Activated T-cell treated with anti-CD3 and anti-CD28 coated beads, Interleukin-2, amount 50 U/mL, for 48 hours (primary cell): ENCODE data around the gene ERLIN1.

Experiments used
- DNase-seq, 2 experiments: peaks; one replicate each; pipeline ENCODE4 v3.0.0-alpha.2; 2020

Gene ERLIN1

DNA sequence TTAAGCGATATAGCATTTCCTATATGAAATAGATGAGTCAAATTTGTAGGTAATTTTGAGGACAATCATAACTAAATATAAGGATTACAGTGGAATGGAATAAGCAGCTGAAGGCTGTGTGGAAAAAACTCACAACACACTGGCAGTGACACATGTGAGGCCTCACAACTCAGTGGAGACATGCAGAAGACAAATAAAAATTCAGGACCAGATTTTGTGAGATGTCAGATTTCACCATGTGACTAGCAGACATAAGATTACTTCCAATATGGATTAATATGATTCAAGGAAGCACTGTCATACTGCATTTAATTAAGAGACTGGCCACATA lies 17.6 kb downstream of the ERLIN1 start:
- DNase-seq, result no peak

DNA sequence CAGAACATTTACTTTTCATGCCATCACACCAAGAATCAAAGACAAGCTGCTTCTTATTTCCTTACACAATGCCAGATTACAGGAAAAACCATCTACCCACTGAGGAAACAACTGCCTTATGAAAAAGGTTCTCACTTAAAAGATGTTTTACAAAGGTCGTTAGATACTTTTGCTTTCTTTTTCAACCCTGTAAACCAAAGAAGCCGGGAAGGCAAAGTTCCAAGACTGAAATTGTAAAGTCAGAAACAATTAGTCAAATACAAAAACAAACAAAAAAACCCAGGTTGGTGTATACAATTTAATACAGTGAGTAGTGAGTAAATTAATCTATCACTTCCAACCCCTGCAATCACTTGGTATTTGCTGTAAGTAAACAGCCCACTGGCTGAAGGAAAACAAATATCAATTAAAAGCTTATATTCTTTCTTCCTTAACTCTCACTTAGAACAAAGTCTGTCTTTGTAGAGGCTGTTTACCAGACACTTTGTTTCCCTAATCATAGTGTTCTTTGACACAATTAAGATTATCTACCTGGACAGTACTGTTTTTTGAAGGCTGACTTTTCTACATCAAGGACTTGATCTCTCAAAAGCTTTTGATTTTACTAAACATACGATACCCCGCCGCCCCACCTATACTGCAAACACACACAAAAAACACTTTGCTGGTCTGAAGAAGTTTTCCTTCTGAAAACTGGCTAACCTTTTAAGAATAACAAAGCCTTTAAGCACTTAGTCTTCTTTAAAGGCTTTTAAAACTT lies 18.1 kb downstream of the ERLIN1 start:
- no peak for DNase-seq

DNA sequence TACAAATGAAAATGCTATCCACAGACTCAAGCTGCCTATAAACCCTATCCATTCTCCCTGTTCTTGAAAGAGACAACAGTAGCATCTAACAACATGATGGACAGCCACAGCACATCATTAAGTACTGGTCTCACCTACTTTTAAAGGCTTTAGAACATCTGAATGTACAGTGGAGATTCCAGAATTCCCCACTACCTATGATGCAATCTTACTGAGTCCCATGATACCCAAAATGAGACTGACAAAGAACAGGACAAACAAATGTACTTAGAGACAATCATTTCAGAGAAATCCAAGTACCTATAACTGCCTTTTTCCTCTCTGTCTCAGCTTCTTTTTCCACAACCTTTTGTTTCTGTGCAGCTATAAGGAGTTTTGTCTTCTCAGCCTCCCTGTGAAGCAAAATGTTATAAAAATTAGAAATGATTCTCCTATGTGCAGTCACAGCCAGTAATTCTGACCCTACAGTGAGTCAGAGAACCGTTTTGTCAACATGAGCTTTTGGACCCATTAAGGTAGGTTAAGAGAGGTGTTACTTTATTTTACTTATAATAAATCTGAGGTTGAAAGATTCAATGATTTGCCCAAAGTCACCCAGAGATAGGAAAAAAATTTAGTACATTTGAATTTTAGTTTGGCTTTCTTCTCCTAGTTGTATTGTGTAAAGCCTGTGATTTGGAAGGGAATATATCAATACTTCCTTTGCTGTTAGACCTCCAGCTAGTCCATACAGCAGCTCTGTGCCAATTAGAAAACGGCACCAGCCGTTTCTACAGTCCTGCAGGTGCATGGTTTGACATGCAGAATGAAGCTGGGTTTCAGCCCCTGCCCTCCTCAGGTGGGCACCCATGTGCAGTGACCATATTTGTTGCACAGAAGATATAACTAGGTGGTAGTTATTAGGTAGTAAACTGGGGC lies 21.9 kb downstream of the ERLIN1 start:
- no peak for DNase-seq

DNA sequence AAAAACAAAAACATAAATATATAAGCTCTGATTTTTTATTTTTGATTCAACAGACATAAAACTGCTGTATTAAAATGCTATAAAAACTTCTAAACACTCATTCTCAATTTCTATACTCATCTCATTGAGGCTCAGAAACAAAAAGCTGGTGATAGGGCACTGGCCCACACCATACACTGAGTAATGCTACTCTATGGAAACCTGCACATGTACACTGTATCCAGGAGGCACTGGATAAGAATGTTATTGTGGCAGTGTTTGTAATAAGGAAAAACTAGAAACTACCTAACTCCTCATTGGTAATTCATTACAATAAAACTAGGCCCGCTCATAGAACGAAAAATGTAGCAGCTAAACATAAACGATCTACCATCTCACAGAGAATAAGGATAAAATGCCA lies 23.1 kb downstream of the ERLIN1 start:
- DNase-seq, result no peak

DNA sequence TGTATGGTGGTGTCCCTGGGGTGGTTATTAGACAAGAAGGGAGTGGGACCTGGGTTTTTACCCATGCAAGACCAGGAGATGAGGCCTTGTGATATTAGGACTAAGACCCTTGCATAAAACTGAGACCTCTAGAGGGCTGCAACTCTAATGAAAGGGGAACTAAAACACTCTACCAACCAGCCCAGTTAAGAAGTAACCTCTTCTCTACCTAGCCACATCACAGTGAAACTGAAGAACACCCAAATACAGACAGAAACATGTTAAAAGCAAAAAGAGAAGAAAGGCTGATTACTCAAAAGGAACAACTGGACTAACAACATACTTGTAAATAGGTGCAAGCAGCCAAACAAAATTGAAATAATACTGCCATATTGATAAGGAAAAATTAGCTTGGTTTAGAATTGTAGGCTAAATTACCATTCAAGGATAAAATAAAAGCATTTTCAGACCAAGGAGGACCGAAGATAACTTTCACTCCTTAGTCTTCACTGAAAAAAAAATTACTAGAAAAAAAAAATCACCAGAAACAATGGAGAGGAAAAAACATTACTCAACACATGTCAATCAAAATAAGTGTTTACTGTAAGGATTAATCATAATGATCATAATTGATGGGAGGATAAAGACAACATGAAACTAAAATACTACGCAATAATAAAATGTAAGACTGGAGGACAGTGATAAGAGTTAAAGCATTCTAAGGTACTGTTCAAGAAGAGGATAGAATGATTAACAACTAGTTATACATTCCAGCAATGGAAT lies 27.6 kb downstream of the ERLIN1 start:
- no peak for DNase-seq

DNA sequence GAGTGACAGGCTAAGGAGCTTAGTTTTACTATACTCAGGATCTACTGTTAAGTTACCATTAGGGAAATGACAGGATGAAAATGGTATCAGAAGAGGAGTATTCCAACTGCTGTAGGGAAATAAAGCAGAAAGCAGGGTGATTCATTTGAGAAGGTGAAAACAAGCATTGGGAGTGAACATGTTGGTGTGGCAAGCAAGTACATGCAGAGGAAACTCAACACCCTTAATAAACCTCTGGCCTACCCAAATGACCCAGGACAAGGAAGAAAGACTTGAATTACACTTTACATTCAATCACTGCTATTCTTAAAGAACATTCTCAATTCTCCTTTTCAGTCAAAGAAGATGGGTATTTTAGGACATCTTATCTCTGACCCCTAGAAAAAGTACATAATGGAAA lies 28.7 kb downstream of the ERLIN1 start:
- DNase-seq, result no peak

DNA sequence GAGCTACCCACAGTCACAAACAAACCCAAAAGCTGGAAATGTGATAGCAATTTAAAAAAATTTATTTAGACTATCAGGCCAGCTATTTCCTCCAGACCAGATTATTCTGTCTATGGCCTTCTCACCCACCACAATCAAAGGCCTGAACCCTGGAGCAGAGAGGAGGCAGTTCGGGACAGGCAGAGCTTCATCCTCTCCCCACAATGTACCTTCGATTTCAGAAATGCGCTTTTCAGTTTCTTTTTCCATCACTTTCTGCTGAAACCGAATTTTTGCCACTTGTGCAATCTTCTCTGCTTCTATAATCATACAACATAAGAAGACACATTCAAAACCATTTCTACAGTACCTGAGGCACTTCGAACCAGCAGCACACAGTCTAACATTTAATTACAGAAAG lies 29.9 kb downstream of the ERLIN1 start:
- no peak for DNase-seq

DNA sequence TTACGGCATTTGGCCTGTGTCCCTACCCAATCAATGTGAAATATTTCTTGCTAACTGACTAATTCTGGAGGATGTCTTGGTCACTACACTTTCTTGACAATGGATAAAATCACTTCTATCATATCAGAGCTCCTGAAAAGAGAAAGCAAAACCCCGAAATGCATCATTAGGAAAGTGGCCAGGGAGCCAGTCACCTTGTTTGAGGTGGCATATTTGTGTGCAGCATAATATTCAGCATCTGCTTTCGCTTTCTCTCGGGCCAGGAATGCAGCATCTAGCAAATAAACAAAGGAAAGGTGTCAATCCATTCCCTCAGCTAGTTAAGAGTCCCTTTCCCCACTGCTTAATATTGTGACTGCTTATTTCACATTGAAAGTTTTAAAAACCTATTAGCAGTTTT lies 31.2 kb downstream of the ERLIN1 start:
- DNase-seq, result no peak

DNA sequence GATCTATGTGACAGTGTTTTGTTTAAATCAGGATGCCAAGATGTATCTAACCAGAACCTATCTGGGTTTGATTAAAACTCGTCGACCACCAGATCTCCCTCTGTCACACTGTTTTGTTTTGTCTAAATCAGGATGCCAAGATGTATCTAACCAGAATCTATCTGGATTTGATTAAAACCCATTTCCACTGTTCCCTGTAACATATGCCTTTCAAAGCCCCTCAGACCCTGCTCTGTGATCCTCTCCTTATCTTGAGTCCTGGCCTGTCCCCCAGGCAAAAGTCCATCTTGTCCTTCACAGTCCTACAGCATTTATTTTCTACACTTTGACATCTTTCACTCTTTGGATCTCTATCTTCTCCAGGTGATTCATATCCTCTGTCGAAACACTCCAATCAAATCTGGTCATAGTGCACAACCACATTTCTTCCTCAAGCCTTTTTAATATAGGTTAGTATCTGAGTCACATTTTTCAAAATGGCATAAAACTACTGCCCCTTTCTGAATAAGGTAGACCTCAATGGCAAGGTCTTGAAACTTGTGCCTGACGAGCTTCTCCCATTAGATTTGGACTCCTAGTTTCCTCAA lies 32.5 kb downstream of the ERLIN1 start:
- no peak for DNase-seq

DNA sequence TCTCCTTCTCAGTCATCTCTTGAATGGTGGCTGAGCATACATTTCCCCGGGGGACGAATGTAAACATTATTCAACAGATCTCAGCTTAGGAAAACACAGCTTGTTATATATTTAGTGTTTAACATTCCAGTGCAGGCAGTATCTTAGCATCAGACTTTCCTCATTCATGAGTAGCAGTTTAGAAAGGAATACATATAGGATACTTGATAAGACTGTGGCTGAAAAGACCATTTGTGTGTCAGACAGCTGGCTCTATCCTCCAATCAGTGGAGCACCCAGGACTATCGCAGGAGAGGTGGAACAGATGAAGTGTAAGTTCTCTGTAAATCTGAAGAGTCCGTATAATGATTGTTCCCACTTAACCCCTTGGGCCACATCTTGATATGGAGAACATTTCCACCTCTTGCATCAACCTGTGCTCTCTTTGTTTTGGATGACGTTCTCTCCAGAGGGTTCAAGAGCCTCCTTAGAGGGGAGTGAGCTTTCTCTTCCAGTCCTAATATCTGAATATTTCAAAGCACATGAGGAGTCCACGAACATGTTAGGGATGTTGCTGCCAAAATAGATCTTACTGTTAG lies 34.0 kb downstream of the ERLIN1 start:
- no peak for DNase-seq

DNA sequence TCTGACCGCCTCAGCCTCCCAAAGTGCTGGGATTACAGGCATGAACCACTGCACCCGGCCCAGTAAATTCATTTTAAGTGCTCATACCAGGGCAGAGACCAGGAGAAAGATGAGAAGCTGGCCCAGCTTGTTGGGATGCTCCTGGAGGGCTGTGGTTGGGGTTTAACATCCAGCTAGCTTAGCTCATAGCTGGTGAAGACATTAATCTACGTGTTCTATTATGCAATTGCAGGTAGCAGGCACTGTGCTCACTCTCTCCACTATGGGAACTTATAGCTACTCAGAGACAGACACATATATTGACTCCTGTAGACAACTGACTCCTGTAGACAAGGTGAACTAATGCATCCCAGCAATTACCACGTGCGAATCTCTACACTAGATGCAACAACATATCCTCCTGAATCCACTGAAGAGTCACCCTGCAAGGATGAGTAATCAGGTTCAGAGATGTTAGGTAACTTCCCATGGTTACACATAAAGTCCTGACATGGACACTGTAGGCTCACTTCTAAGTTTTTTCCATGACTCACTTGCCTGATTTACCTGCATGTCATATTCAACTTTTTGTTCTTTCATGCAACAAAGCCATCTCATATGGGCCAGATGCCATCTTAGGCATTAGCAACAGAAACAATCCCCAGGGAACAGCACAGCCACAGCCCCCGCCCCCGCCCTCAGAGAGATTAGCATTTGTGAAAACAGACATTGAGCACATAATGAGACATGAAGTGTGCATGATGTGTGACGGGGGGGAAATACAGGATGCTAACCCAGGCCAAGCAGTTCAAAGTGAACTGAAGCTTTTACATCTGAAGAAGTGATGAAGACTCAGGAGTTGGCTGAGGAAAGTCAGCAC lies 37.2 kb downstream of the ERLIN1 start:
- DNase-seq, result peak; percentile 62 to 65

DNA sequence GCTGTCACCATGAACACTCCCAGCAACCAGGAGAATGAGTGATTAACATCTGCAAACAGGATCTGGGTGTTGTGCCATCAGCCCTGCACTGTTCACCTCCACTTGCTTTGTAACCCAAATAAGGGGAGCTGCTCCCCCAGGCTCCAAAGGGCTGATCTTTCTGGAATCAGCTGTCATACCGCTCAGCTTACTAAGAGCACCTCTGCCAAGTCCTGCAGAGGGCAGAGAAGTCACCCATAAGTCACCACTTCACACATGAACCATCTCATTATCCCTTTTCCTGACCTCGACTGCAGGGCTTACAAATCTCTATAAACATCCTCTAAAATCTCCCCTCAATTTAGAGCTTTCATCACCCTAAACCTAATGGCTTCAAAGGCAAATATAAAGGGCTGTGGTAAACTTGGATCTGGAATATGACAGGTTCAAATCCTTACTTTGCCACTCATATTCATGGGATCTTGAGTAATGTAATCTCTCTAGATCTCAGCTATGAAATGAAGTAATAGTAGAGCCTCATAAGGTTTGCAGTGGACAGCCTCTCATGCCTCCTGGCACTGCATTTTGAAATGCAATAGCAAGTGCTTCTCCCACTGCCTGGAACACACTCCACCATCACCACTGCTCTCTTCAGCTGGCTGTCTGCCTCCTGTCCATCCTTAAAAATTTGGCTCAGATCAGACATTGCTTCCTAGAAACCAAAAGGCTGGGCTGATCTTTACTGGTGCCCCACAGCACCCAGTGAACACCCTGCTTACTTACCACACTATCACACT lies 38.8 kb downstream of the ERLIN1 start:
- DNase-seq, result no peak

DNA sequence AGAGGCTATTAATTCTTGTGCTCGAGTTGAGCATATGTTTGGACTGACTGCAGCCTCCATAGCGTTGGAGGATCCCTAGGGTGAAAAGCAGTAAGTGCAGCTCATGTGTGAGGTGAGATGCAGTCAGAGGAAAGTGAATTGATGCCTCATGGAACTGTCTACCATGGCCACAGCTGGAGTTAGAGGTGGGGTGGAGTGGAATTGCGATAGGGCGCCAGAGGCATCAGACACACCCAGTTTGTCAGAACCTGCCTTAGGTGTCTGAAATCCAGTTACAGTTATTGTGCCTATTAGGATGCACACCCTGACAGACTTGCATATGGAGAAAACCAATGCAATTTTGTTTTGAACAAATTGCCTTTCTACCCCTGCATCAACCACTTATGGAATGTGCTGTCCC lies 39.4 kb downstream of the ERLIN1 start:
- DNase-seq, result no peak

DNA sequence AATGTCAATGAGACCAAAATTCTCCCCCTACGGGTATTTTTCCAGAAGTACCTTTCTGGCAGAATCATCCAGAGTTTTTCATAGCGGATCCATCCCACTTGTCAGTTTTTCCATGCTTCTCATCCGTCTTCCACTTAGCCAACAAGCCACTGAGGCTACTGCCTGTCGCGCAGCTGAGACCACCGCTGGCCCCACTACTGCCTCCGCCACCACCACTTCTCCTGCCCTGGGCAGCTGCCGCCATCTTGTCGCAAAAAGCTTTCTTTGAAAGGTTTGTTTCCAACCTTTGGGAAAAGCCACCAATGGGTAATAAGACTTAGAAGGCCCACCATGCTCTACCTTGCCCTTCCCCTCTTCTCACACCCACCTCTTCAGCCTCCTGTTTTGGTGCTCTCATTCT lies 42.1 kb downstream of the ERLIN1 start:
- DNase-seq, result no peak

DNA sequence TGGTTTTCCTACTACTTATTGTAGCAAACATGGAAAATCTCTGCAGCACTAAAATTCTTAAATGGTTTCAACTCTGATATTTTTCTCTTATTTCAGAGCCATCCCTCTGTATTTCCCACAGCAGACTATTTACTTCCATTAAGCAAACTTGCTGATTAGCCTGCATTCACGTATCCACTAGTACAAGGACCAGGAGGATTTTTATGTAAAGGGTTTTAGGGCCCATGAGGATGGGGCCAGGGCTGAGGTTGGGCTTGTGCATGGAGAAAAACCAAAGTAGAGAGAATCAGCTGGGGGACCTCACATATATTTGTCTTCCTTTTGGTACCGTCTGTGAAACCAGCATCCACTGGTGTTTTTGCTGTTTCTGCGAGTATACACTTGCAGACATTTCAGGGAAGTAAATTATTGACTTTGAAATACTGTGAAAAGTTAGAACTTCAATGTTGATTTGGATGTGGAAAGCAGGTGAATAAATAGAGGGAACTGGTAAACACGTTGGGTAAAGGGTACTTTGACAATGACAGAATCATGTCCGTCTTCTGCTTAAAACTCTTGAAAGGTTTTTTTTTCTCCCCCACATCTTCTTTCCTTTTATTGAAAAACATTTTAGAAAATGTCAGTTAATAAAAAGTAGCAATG lies 44.3 kb downstream of the ERLIN1 start:
- no peak for DNase-seq

DNA sequence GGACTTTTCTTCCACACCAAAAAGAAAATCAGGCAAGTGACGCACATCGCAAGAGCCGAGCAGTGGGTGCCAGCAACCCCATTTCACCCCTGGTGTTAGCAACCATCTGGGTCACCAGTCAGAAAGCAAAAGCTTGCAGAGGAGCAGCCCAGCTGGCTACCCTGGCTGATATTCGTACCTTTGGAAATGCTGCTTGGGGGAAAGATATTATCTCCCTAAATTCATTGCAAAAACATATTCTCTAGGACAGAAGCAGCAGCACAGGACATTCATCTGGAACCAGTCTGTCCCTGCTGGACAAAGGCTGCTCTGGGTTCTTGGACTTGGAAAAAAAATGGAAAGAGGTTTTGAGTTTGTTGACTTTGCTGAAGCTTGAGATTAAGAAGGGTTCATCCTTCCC lies 45.8 kb downstream of the ERLIN1 start:
- DNase-seq, result no peak

DNA sequence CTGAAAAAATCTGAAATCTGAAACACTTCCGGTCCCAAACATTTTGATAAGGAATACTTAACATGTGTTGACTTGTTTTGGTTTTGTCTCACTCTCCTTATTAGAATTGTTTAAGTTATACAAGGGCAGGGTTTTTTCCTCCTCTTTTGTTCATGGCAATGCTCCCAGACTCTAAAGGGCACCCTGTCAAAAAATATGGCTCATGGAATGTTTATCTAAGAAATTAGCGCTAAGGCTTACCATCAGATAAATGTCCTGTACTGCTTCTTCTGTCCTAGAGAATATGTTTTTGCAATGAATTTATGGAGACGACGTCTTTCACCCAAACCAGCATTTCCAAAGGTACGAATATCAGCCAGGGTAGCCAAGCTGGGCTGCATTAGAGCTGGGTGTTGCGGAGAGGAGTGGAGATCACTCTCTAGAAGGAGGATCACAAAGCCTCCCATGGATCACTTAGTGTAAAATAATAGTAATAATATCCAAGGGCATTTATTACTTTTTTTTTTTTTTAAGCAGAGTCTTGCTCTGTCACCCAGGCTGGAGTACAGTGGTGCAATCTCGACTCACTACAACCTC lies 46.8 kb downstream of the ERLIN1 start:
- DNase-seq, result no peak

DNA sequence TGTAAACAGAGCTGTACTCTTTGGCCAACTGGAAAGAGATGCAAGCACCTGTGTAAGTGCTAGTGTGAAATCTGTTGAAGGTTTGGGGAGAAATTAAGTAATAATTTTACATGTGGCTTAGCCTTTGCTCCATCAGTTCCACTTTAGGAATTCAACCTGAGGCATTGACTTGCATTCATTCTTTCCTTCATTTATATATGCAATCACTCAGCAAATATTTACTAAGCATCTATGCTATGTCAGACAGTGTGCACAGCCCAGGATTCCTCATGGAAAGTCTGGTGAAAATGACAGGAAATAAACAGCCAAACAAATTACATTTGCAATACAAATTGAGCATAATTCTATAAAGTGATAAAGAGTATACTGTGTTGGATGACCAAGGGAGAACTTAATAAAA lies 50.3 kb downstream of the ERLIN1 start:
- DNase-seq, result no peak

DNA sequence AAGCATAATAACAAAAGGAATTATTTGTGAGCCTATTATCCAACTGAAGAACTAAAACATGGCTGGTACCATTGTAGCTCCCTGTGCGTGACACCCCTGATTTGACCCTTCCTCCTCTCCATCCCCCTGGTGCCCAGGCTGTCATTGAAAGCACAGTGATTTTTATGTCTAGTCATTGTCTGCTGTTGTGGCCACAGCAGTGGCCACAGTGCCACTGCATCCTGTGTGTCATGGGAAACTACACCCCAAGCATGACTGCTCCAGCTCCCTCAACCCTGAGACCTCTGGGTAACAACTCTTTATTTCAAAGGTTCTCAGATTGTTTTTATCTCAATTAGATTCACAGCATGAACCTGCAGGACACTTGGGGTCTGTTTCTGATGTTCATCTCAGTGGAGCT lies 52.0 kb downstream of the ERLIN1 start:
- DNase-seq, result no peak

DNA sequence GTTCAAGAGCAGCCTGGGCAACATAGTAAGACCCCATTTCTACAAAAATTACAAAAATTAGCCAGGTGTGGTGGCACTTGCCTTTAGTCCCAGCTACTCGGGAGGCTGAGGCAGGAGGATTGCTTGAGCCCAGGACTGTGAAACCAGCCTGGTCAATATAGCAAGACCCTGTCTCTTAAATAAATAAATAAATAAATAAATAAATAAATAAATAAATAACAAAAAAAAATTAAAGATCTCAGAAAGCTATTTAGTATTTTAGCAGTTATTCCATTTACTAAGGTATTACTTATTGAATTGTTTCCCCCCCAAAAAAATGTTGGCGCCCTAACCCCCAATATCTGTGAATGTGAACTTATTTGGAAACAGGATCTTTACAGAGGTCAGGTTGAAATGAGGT lies 53.4 kb downstream of the ERLIN1 start:
- DNase-seq, result no peak
